Stimulated activated CD8-positive, alpha-beta memory T cell treated with anti-CD3 and anti-CD28 coated beads, Interleukin-12 subunit alpha, Interleukin-12 subunit beta, amount 100 ng/mL, for 24 hours (primary cell): ENCODE data around the gene AMPH.
A peak's percentile ranks its signal among the peaks of the same experiment; 100 is the strongest.

ENCODE experiments used
- DNase-seq: peaks from one replicate; pipeline ENCODE4 v3.0.0-alpha.2; 2020; ENCODE audit errors: extremely low read depth

Gene AMPH

DNA sequence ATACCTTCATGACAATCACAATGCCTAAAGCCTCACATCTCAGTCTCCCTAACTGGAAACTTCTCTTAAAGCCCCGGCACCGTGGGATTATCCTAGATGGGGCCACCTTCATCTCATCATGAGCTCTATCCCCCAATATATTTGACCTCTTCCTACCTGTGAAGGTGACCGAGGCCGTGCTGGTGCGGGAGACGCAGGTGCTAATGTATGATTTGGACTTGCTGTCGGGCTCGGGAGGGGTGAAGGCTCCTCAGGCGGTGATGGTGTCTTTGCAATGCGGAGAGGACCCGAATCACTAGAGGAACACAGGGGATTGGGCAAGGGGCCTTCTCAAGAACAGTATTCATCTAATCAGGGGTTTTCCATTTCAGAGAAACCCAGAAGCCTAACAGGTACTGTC lies 168.4 kb downstream of the AMPH start:
- no peak for DNase-seq

GRCh38 chr7:38461887-38462286 lies 169.3 kb downstream of the AMPH start:
- DNase-seq = no peak

GRCh38 chr7:38453826-38454225 lies 177.3 kb downstream of the AMPH start:
- no peak for DNase-seq

GRCh38 chr7:38453168-38453567 lies 178.0 kb downstream of the AMPH start:
- no peak for DNase-seq

GRCh38 chr7:38452681-38453108 lies 178.5 kb downstream of the AMPH start:
- DNase-seq = no peak

- no peak for DNase-seq
Observed at GRCh38 chr7:38451840-38452239, 179.3 kb downstream of the AMPH start.

DNA sequence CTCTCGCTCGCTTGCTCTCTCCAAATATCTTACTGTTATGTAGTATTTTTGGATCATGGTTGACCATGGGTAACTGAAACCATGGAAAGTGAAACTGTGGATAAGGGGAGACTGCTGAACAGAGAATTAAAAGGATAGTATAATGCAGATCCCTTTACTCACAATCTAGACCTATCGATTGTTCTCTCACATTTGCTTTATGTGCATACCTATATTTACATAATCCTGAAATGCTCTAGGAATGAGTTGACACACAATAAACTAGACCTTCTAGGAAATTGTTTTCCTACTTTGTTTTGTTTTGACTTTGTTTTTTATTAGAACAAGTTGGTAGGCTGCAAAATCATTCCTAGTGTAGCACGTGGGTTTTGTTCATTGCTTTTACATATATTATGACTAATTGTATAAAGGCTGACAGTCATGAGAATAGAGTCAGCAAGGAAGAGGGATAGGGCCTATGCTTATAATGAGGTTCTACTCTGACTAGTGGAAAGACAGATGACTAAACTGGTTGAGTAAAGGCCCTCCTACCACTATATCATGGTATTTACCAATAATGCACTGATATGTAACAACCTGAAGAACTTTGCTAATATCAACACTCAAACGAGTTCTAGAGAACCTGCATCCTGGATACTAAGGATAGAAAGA lies 182.5 kb downstream of the AMPH start:
- no peak for DNase-seq

DNA sequence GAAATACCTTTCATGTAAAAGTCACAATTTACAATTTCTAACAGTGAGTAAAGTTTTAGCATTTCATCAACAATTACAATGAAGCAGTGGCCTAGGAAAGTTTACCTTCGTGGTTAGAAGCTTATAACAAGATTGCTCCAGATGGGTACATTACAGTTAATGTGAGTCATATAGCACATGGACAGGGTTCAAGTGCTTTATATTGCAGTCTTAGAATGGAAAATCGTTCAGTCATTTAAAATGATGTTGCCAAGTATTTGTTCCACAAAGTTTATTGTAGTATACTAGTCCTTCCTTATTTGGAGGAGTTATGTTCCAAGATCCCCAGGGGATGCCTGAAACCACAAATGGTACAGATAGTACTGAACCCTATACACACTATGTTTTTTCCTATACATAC lies 183.1 kb downstream of the AMPH start:
- no peak for DNase-seq

DNA sequence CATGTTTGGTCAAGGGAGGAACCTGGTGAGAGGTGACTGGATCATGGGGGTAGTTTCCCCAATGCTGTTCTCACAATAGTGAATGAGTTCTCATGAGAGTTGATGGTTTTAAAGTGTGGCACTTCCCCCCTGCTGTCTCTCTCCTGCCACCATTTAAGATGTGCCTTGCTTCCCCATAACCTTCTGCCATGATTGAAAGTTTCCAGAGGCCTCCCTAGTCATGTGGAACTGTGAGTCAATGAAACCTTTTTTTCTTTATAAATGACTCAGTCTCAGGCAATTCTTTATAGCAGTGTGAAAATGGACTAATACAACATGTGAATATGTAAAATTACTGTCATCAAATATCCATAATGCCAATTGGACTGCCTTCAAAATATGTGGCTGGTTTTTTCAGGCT lies 192.2 kb downstream of the AMPH start:
- no peak for DNase-seq

GRCh38 chr7:38432671-38433070 lies 198.5 kb downstream of the AMPH start:
- DNase-seq = no peak

- DNase-seq = no peak
Observed at GRCh38 chr7:38432080-38432479, 199.1 kb downstream of the AMPH start.

DNA sequence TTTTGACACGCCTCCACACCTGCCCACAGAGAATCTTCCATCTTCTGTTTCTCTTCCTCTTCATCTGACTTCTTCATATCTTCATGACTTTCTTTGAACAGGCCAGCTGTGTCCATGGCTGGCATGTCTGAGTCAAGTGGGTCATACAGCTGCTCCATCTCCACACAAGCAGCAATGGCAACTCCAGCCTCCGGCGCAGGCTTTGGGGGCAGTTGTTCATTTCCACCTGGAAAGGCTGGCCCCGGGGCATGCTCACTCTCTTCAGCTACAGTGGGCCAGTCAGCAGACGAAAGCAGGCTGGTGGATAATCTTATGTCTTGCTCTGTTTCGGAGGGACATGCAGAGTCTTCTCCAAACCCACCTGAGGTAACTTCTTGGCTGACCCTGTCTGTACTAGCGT lies 202.1 kb downstream of the AMPH start:
- no peak for DNase-seq

DNA sequence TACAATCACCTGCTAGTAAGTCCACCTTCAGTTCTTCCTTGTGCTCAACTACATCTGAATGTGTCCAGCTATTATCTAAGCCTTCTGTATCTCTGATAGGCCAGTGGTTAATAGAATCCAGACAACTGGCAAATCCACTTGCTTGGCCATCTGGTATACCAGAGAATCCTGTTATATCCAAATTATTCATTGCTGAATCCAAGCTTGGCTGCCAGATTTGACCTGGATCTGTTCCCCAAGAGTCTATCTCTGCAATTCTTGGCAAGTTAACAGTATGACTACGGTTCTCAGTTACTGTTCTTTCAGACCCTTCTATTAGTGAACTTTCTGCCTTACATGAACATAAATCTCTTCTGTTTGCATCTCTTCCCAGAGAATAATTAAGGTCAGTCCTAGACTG lies 203.1 kb downstream of the AMPH start:
- no peak for DNase-seq

DNA sequence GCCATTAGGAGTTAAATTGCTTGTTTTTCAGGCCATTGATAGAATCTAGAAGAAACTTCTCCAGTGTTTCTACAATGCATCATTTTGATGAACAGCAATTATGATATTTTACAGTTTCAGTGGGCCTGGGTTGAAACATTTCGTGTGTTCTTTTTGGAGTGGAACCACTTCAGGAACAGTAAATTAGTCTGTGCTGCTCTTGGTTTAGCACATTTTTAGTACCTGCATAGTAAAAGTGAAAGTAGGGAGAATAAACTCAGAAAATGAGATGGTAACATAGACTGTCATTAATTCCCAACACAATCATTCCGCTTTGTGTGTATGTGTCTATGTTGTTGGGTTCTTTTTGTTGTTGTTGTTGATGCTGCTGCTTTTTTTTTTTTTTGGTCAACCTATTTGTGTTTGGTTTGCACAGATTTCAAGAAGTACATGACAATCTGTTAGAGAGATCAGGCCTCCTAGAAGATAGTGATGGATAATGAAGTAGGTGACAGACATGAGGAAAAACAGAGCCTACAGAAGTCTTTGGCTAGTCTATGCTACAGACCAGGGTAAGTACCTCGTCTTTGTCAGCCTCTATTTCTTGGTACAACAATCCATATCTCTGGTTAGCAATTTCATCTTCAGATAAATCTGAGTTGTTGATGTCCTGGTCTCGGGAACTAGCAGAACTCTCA lies 203.8 kb downstream of the AMPH start:
- DNase-seq = no peak

- DNase-seq = no peak
Observed at GRCh38 chr7:38425509-38425908, 205.7 kb downstream of the AMPH start.

DNA sequence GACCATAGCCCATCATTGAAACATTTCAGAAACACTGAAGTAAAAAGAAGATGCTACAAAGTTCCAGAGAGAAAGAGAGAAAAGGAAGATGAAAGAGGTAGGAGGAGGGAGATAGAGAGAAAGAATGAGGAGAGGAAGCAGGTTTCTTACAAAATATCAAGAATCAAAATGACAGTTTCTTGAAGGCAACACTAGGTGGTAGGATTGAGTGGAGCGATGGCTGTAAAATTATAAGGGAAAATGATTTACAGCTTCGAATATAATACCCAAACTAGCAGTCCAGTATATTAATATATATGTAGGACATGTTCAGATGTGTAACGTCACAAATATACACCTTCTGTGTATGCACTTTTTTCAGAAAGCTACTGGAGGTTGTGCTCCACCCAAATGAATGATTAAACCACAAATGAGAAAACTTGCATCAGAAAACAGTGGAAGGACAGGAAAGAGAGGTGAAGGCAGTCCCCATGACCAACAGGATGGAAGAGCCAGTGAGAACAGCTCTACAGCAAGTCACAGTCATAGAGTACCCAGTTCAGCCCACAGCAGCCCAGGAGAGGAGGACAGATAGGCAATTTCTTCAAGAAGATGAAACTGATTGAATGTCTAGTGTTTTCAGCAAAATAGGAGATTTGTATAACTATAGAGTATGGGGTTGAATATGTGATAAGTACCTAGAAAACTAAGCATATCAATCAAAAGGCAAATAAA lies 206.3 kb downstream of the AMPH start:
- DNase-seq = no peak

- no peak for DNase-seq
Observed at GRCh38 chr7:38413784-38414183, 217.4 kb downstream of the AMPH start.

- DNase-seq = no peak
Observed at GRCh38 chr7:38411404-38411803, 219.8 kb downstream of the AMPH start.

- DNase-seq = no peak
Observed at GRCh38 chr7:38410056-38410455, 221.1 kb downstream of the AMPH start.

DNA sequence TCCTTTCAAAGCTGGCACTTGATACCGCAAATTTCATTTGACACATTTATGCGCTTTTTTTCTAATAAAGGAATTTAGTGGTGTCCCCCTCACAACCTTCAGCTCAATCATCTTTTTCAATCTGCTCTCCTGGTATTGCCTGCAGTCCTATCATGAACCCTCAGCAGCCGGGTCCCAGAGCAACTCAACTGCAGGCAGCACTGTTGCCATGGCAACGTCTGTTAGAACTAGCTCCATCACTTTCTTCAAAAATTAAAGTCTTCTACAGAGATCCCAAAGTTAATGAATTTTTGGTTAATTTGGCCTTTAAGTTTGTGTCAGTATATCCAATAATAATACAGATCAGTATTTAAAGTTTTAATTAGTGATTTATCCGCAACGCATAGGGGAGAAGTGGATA lies 221.6 kb downstream of the AMPH start:
- DNase-seq = no peak

GRCh38 chr7:38398725-38399321 lies 232.3 kb downstream of the AMPH start:
- peak; percentile 16 for DNase-seq

DNA sequence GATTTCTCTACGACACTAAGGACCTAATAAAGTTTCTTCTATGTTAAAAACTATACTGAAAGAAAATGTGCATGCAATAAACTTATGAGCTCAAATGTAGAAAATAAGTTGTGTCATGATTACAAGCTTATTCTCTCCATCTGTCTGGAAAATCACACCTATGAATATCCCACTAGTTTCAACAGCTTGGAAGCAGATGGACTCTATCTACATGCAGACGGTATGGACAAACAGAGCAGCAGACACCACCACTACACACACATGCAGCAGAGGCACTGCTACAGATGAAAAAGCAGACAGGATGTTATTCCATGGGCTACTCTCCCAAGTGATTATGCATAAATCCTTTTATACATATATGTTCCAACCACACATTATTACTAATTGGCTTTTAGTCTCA lies 234.3 kb downstream of the AMPH start:
- no peak for DNase-seq
